RWPE2 (cell line): Measurements from ENCODE around the gene TMEM17.

Experiments used
- ATAC-seq: fragments of 200-7000 bp; cut with Tn5 transposase; 3 replicates; pipeline ENCODE4 v1.9.1; 2021; ENCODE audit warnings: low read depth
- DNase-seq: peaks from one replicate; pipeline ENCODE4 v3.0.0-alpha.2; 2020; ENCODE audit warnings: low spot score
- H3K27ac ChIP-seq: fragments of 450-650 bp; 2 replicates; pipeline ENCODE4 v1.5.1; 2017; ENCODE audit warnings: mild to moderate bottlenecking; ENCODE audit not compliant: poor library complexity, severe bottlenecking
- H3K27me3 ChIP-seq: fragments of 250-450 bp; sonication (Bioruptor Pico); 2 replicates; pipeline ENCODE4 v1.5.1; 2021; ENCODE audit warnings: mild to moderate bottlenecking, moderate library complexity; ENCODE audit not compliant: insufficient read depth, poor library complexity, severe bottlenecking
- H3K36me3 ChIP-seq: fragments of 250-450 bp; sonication (Bioruptor Pico); 2 replicates; pipeline ENCODE4 v1.5.1; 2020; ENCODE audit warnings: low read depth, mild to moderate bottlenecking, moderate library complexity
- H3K4me1 ChIP-seq: fragments of 250-450 bp; sonication (Bioruptor Pico); 2 replicates; pipeline ENCODE4 v1.5.1; 2021; ENCODE audit warnings: mild to moderate bottlenecking, moderate library complexity; ENCODE audit not compliant: insufficient read depth, poor library complexity, severe bottlenecking
- H3K4me3 ChIP-seq: fragments of 250-450 bp; sonication (Bioruptor Pico); 2 replicates; pipeline ENCODE4 v1.5.1; 2021; ENCODE audit warnings: mild to moderate bottlenecking, moderate library complexity; ENCODE audit not compliant: severe bottlenecking
- H3K9me3 ChIP-seq: fragments of 250-450 bp; sonication (Bioruptor Pico); 2 replicates; pipeline ENCODE4 v1.5.1; 2021; ENCODE audit warnings: mild to moderate bottlenecking, moderate library complexity; ENCODE audit not compliant: severe bottlenecking
- CTCF ChIP-seq: fragments of 450-650 bp; IDR thresholded peaks from one replicate; pipeline ENCODE4 v1.5.1; 2017; ENCODE audit warnings: mild to moderate bottlenecking, moderate library complexity; ENCODE audit not compliant: poor library complexity, severe bottlenecking

The TMEM17 gene

GRCh38 chr2:62452701-62453454, 53.1 kb downstream of the TMEM17 start:
- Histone ChIP-seq H3K9me3 (no peaks in the 10 kb centered on the region), H3K4me3 (no peak overlapping the region), H3K27me3 (no peaks in the 10 kb centered on the region), H3K36me3 (no peaks in the 10 kb centered on the region), H3K27ac (no peak overlapping the region), H3K4me1 (peaks cover 10% of the 10 kb centered on the region)
- TF ChIP-seq CTCF, result no peak
- no peak for ATAC-seq
- DNase-seq, result no peak

- Histone ChIP-seq H3K27me3 (no peaks in the 10 kb centered on the region), H3K9me3 (no peaks in the 10 kb centered on the region), H3K4me3 (no peak overlapping the region), H3K27ac (no peak overlapping the region), H3K36me3 (no peaks in the 10 kb centered on the region), H3K4me1 (no peaks in the 10 kb centered on the region)
- TF ChIP-seq CTCF, result no peak
- no peak for DNase-seq
- no peak for ATAC-seq
These were observed 55.2 kb downstream of the TMEM17 start for GRCh38 chr2:62450716-62451191.
